Medulla oblongata (tissue), 1 donor: ENCODE results near the gene CENPS.
A peak's percentile ranks its signal among the peaks of the same experiment; 100 is the strongest.
"Not testable (repeated sequence)": the region's sequence is repeated elsewhere in the genome, so short reads cannot be mapped to it uniquely, and the experiment has no call there.

Experiments used
- DNase-seq: peaks from one replicate; pipeline ENCODE4 v3.0.0-alpha.2; 2015; ENCODE audit errors: extremely low spot score

Gene CENPS

GRCh38 chr1:10450836-10451235 is 20.6 kb downstream of the CENPS start:
- DNase-seq: no peak

GRCh38 chr1:10451287-10451686 is 21.1 kb downstream of the CENPS start:
- no peak for DNase-seq

- no peak for DNase-seq
Observed at GRCh38 chr1:10456048-10456447, 25.8 kb downstream of the CENPS start.

- no peak for DNase-seq
Observed at GRCh38 chr1:10456661-10457060, 26.4 kb downstream of the CENPS start.

GRCh38 chr1:10457462-10457861 is 27.2 kb downstream of the CENPS start:
- DNase-seq: not testable (repeated sequence)

GRCh38 chr1:10457875-10458274 is 27.6 kb downstream of the CENPS start:
- no peak for DNase-seq

GRCh38 chr1:10459184-10459583 is 29.0 kb downstream of the CENPS start:
- no peak for DNase-seq

- DNase-seq: no peak
Observed at GRCh38 chr1:10467078-10467477, 36.8 kb downstream of the CENPS start.

GRCh38 chr1:10470043-10470442 is 39.8 kb downstream of the CENPS start:
- DNase-seq: no peak

GRCh38 chr1:10471411-10472219 is 41.4 kb downstream of the CENPS start:
- DNase-seq: peak; percentile 23

GRCh38 chr1:10472220-10473144 is 42.2 kb downstream of the CENPS start, which contains the start of gene DFFA:
TSS of gene DFFA (minus strand) at chr1:10472529. CDS start at chr1:10472458, 71 bp downstream.
- DNase-seq: peak; percentile 97

GRCh38 chr1:10473145-10473765 is 43.0 kb downstream of the CENPS start:
- no peak for DNase-seq

GRCh38 chr1:10474309-10474612 is 44.0 kb downstream of the CENPS start:
- DNase-seq: not testable (repeated sequence)

- DNase-seq: peak; percentile 84
Observed at GRCh38 chr1:10474613-10475507, 44.6 kb downstream of the CENPS start, which contains the start of gene PEX14. TSS of gene PEX14 (plus strand) at chr1:10474950. CDS start at chr1:10474967, 17 bp downstream.

GRCh38 chr1:10475510-10475909 is 45.3 kb downstream of the CENPS start:
- DNase-seq: no peak

GRCh38 chr1:10479296-10479695 is 49.1 kb downstream of the CENPS start:
- no peak for DNase-seq

- no peak for DNase-seq
Observed at GRCh38 chr1:10480614-10481013, 50.4 kb downstream of the CENPS start.

GRCh38 chr1:10484521-10484920 is 54.3 kb downstream of the CENPS start:
- DNase-seq: no peak

GRCh38 chr1:10489291-10490055 is 59.2 kb downstream of the CENPS start:
- no peak for DNase-seq

- no peak for DNase-seq
Observed at GRCh38 chr1:10490286-10490970, 60.2 kb downstream of the CENPS start.
